Adrenal gland (tissue), 12 donors: ENCODE measurements around the gene TBL1XR1. TPM values are rescaled to one million over a fixed set of nuclear protein-coding genes. Genes with fewer than 3 reads are reported as not detected.
A peak's percentile ranks its signal among the peaks of the same experiment; 100 is the strongest.

Source experiments
- DNase-seq, 7 donors: peaks; one replicate each; pipeline ENCODE4 v3.0.0-alpha.2; 2019 to 2020
- H3K27ac ChIP-seq, 5 donors: fragments of 200-600 bp; sonication (generic) in 4 of 5; 1 replicate in 3 of 5; 2 replicates in 2 of 5; pipeline versions ENCODE4 v1.5.1 to v1.8.0; 2016 to 2020; ENCODE audit warnings: mild to moderate bottlenecking in 1 of 5
- H3K27me3 ChIP-seq: fragments of 200-600 bp; 2 replicates; pipeline ENCODE4 v1.8.0; 2021
- H3K36me3 ChIP-seq, 2 donors: fragments of 200-600 bp; replicated peaks in 1 of 2; 1 replicate in 1 of 2; 2 replicates in 1 of 2; pipeline versions ENCODE4 v1.5.1 to v1.8.0; 2018 to 2022
- H3K4me1 ChIP-seq, 2 donors: fragments of 200-600 bp; replicated peaks in 1 of 2; 1 replicate in 1 of 2; 2 replicates in 1 of 2; pipeline versions ENCODE4 v1.5.1 to v1.8.0; 2018 to 2021
- H3K4me3 ChIP-seq, 4 donors: fragments of 200-600 bp; sonication (generic) in 3 of 4; one replicate each; pipeline ENCODE4 v1.5.1; 2016 to 2018
- H3K9me3 ChIP-seq, 3 donors: fragments of 200-600 bp; sonication (generic) in 1 of 3; replicated peaks in 1 of 3; 1 replicate in 2 of 3; 2 replicates in 1 of 3; pipeline versions ENCODE4 v1.5.1 to v1.8.0; 2016 to 2021
- CTCF ChIP-seq, 6 experiments: fragments of 450-650 bp in 4 of 6; fragments of 200-600 bp in 2 of 6; sonication (generic) in 1 of 6; IDR thresholded peaks; 1 replicate in 5 of 6; 2 replicates in 1 of 6; pipeline versions ENCODE4 v1.5.1 to v1.8.0; 2016 to 2021; ENCODE audit warnings: antibody characterized with exemption in 6 of 6, mild to moderate bottlenecking in 2 of 6, moderate library complexity in 1 of 6
- POLR2A ChIP-seq, 2 donors: fragments of 450-650 bp; IDR thresholded peaks; one replicate each; pipeline ENCODE4 v1.6.1; 2017; ENCODE audit warnings: antibody characterized with exemption in 2 of 2, mild to moderate bottlenecking in 2 of 2, moderate library complexity in 1 of 2
- WGBS, 4 donors: extraction: QIAGEN DNeasy Blood & Tissue Kit in 2 of 4; methylation state at CpG; one replicate each; pipeline versions ENCODE4 v1.1.5 to v1.1.7; 2013 to 2017; 5-methylcytosine and 5-hydroxymethylcytosine counted together
- intact Hi-C, 2 donors: fragments of 100-400 bp; cut with DNase I; formaldehyde crosslinking; loops; one replicate each; pipeline versions ENCODE4 v1.14.1 to v1.15.0; 2022 to 2023
- polyA plus RNA-seq, 3 donors: library from polyadenylated mRNA; stranded (reverse); fragments of 200-250 nt in 2 of 3; fragments of 350-450 nt in 1 of 3; fragmentation: Illumina TruSeq in 1 of 3; extraction: RNeasy Lipid Tissue Mini Kit (QIAGEN cat#74804) in 1 of 3; gene quantifications; one replicate each; pipeline ENCODE4 v1.2.3, GENCODE V29; 2013 to 2014
- total RNA-seq, 9 donors: library from RNA; depleted of rRNA in 4 of 9; stranded (reverse); fragments of >200 nt in 4 of 9; fragments of 120-200 nt in 1 of 9; fragmentation: NEBNext Ultra II Directional in 1 of 9; extraction: Animal tissue kit (Norgen Biotek cat#: 25700) in 1 of 9; gene quantifications; one replicate each; pipeline versions ENCODE4 v1.1.0 to v1.2.4, GENCODE V29; 2013 to 2023
- donor health status: healthy with polysubstance abuse.
- donor health status: Bipolar disorder and iron deficiency.
- donor health status: DM: yes; HTN: yes; CAD: no.
- donor health status: DM: no; HTN: no; CAD: no.
- donor health status: DM: no; HTN: no; CAD: no.
- donor health status: DM: yes; HTN: yes; CAD: no.

TBL1XR1 gene
- total and polyA plus RNA-seq, 12 donors: 17.5 to 258 (median 93.6) TPM

- no peak overlapping the region for H3K4me3 ChIP-seq
- DNase-seq: peak in 1 of 7 donors; percentile 5
- H3K36me3 ChIP-seq: no peaks in the 10 kb centered on the region
- H3K9me3 ChIP-seq: no peaks in the 10 kb centered on the region
- no peak overlapping the region for H3K27ac ChIP-seq
- intact Hi-C loops: loop anchor here in 1 of 2 donors (5.0 kb wide), 1 partner anchor 268 kb away; no protein-coding TSS in a partner anchor
- H3K27me3 ChIP-seq: no peaks in the 10 kb centered on the region
- H3K4me1 ChIP-seq: no peaks in the 10 kb centered on the region
- TF ChIP-seq POLR2A (IDR thresholded peaks at IDR 0.05) (no peak), CTCF (IDR thresholded peaks at IDR 0.05) (no peak)
Observed at GRCh38 chr3:177224414-177224813, 27.1 kb upstream of the TBL1XR1 start.

GRCh38 chr3:177221744-177222143, 24.5 kb upstream of the TBL1XR1 start:
- intact Hi-C loops: loop anchor here in 1 of 2 donors (5.0 kb wide), 1 partner anchor 271 kb away; no protein-coding TSS in a partner anchor
- no peak overlapping the region for H3K27ac ChIP-seq
- WGBS, 4 donors: 82 to 92% (median 87%) methylated on average over 3 of the region's 3 CpGs
- H3K9me3 ChIP-seq: no peaks in the 10 kb centered on the region
- TF ChIP-seq POLR2A (IDR thresholded peaks at IDR 0.05) (no peak), CTCF (IDR thresholded peaks at IDR 0.05) (no peak)
- no peak overlapping the region for H3K4me3 ChIP-seq
- H3K27me3 ChIP-seq: no peaks in the 10 kb centered on the region
- peak in 1 of 7 donors; percentile 6 for DNase-seq
- no peaks in the 10 kb centered on the region for H3K4me1 ChIP-seq
- no peaks in the 10 kb centered on the region for H3K36me3 ChIP-seq

GRCh38 chr3:177220136-177220974, 23.1 kb upstream of the TBL1XR1 start:
- WGBS, 4 donors: 73 to 83% (median 80%) methylated on average over 9 of the region's 9 CpGs
- no peak overlapping the region for H3K4me3 ChIP-seq
- peak in 1 of 7 donors; percentile 18 for DNase-seq
- no peaks in the 10 kb centered on the region for H3K9me3 ChIP-seq
- no peaks in the 10 kb centered on the region for H3K36me3 ChIP-seq
- no peak overlapping the region for H3K27ac ChIP-seq
- no peaks in the 10 kb centered on the region for H3K4me1 ChIP-seq
- TF ChIP-seq POLR2A (IDR thresholded peaks at IDR 0.05) (no peak), CTCF (IDR thresholded peaks at IDR 0.05) (no peak)
- H3K27me3 ChIP-seq: no peaks in the 10 kb centered on the region
- intact Hi-C loops: loop anchor here in 1 of 2 donors (5.0 kb wide), 1 partner anchor 272 kb away; no protein-coding TSS in a partner anchor

- H3K27ac ChIP-seq: no peak overlapping the region
- H3K4me1 ChIP-seq: no peaks in the 10 kb centered on the region
- peak in 1 of 7 donors; percentile 13 for DNase-seq
- H3K4me3 ChIP-seq: no peak overlapping the region
- no peaks in the 10 kb centered on the region for H3K27me3 ChIP-seq
- no peaks in the 10 kb centered on the region for H3K9me3 ChIP-seq
- TF ChIP-seq CTCF (IDR thresholded peaks at IDR 0.05): no peak
- WGBS, 4 donors: 83 to 95% (median 93%) methylated on average over 7 of the region's 7 CpGs
- no peaks in the 10 kb centered on the region for H3K36me3 ChIP-seq
- intact Hi-C loops: no loop called here
Observed at GRCh38 chr3:177213801-177214535, 16.7 kb upstream of the TBL1XR1 start.
